HEK293T (cell line): Measurements from ENCODE around the gene UPK3B.
"Not testable (repeated sequence)": the region's sequence is repeated elsewhere in the genome, so short reads cannot be mapped to it uniquely, and the experiment has no call there.

Experiments used
- CTCF ChIA-PET: fragments of 350-600 bp; formaldehyde crosslinking; extraction: SDS; loops from one replicate; lab custom pipeline; 2021; ENCODE audit warnings: antibody characterized with exemption, inconsistent platforms; lab: Yijun Ruan, JAX
- POLR2A ChIA-PET: fragments of 350-600 bp; formaldehyde crosslinking; extraction: SDS; loops from one replicate; lab custom pipeline; 2020; ENCODE audit warnings: antibody characterized with exemption, inconsistent platforms; lab: Yijun Ruan, JAX
- DNase-seq: peaks from one replicate; pipeline ENCODE4 v3.0.0; 2012; ENCODE audit warnings: mixed read lengths; ENCODE audit errors: extremely low spot score
- ARNT ChIP-seq: fragments of 450-650 bp; IDR thresholded peaks from 2 replicates; pipeline ENCODE4 v1.6.1; 2017; ENCODE audit warnings: mild to moderate bottlenecking
- BHLHE40 ChIP-seq: fragments of 450-650 bp; IDR thresholded peaks from 2 replicates; pipeline ENCODE4 v1.6.1; 2016; ENCODE audit warnings: mild to moderate bottlenecking, moderate library complexity, borderline replicate concordance
- CTBP1 ChIP-seq: fragments of 450-650 bp; IDR thresholded peaks from 2 replicates; pipeline ENCODE4 v1.6.1; 2016; ENCODE audit warnings: borderline replicate concordance
- ELF4 ChIP-seq: fragments of 450-650 bp; IDR thresholded peaks from 2 replicates; pipeline ENCODE4 v1.6.1; 2017; ENCODE audit warnings: antibody characterized with exemption
- FOXA1 ChIP-seq: fragments of 450-650 bp; IDR thresholded peaks from 2 replicates; pipeline ENCODE4 v1.6.1; 2016; ENCODE audit warnings: mild to moderate bottlenecking
- FOXK2 ChIP-seq: fragments of 450-650 bp; IDR thresholded peaks from 2 replicates; pipeline ENCODE4 v1.6.1; 2016; ENCODE audit warnings: mild to moderate bottlenecking
- FOXM1 ChIP-seq: fragments of 450-650 bp; IDR thresholded peaks from 2 replicates; pipeline ENCODE4 v1.6.1; 2017; ENCODE audit warnings: mild to moderate bottlenecking, borderline replicate concordance
- HDGF ChIP-seq: fragments of 450-650 bp; IDR thresholded peaks from 2 replicates; pipeline ENCODE4 v1.6.1; 2017; ENCODE audit warnings: antibody characterized with exemption, borderline replicate concordance
- L3MBTL2 ChIP-seq: fragments of 450-650 bp; conservative IDR thresholded peaks from 2 replicates; pipeline ENCODE4 v1.6.1; 2016; ENCODE audit warnings: mild to moderate bottlenecking
- LEF1 ChIP-seq: fragments of 450-650 bp; IDR thresholded peaks from 2 replicates; pipeline ENCODE4 v1.6.1; 2017; ENCODE audit warnings: mild to moderate bottlenecking, borderline replicate concordance
- NFRKB ChIP-seq: fragments of 450-650 bp; IDR thresholded peaks from 2 replicates; pipeline ENCODE4 v1.6.1; 2016; ENCODE audit warnings: mild to moderate bottlenecking, moderate library complexity
- PKNOX1 ChIP-seq: fragments of 450-650 bp; IDR thresholded peaks from 2 replicates; pipeline ENCODE4 v1.6.1; 2016
- SP1 ChIP-seq: fragments of 450-650 bp; IDR thresholded peaks from 2 replicates; pipeline ENCODE4 v1.6.1; 2017
- SUZ12 ChIP-seq: fragments of 450-650 bp; IDR thresholded peaks from 2 replicates; pipeline ENCODE4 v1.6.1; 2016; ENCODE audit warnings: mild to moderate bottlenecking
- TARDBP ChIP-seq: fragments of 450-650 bp; IDR thresholded peaks from 2 replicates; pipeline ENCODE4 v1.6.1; 2016
- ZNF384 ChIP-seq: fragments of 450-650 bp; IDR thresholded peaks from 2 replicates; pipeline ENCODE4 v1.6.1; 2016

The UPK3B gene

GRCh38 chr7:76512941-76513816, 2.8 kb downstream of the UPK3B start:
- ChIA-PET CTCF (no interaction called here), POLR2A (no interaction called here)
- TF ChIP-seq ZNF384 (no peak), CTBP1 (no peak), SP1 (no peak), NFRKB (no peak), FOXA1 (no peak), HDGF (no peak)
- DNase-seq: peak; percentile 47

GRCh38 chr7:76513817-76514799, 3.8 kb downstream of the UPK3B start:
- CTCF ChIA-PET: no interaction called here
- peak; percentile 2 for DNase-seq
- POLR2A ChIA-PET: no interaction called here
- TF ChIP-seq ARNT: no peak
- TF ChIP-seq CTBP1: no peak
- TF ChIP-seq FOXK2: no peak

- CTCF ChIA-PET: no interaction called here
- POLR2A ChIA-PET: interaction anchor here (0.8 kb wide), 1 partner anchor 10 kb away, joined by 3 read pairs; no protein-coding TSS in a partner anchor
- TF ChIP-seq L3MBTL2: no peak
- TF ChIP-seq PKNOX1: no peak
- TF ChIP-seq FOXK2: no peak
- no peak for TF ChIP-seq CTBP1
- TF ChIP-seq BHLHE40: no peak
- no peak for TF ChIP-seq ZNF384
- TF ChIP-seq FOXM1: no peak
- TF ChIP-seq FOXA1: no peak
- TF ChIP-seq HDGF: no peak
- peak; percentile 2 for DNase-seq
Observed at GRCh38 chr7:76514926-76515771, 4.8 kb downstream of the UPK3B start.

GRCh38 chr7:76515999-76516443, 5.7 kb downstream of the UPK3B start:
- no peak for DNase-seq
- ChIA-PET CTCF (no interaction called here), POLR2A (no interaction called here)
- TF ChIP-seq SUZ12 (no peak), LEF1 (no peak), ZNF384 (no peak), HDGF (no peak), CTBP1 (no peak), ARNT (no peak), TARDBP (no peak), FOXK2 (no peak), NFRKB (no peak), PKNOX1 (no peak), SP1 (no peak), ELF4 (no peak), L3MBTL2 (no peak), FOXM1 (no peak), FOXA1 (no peak), BHLHE40 (no peak)

- POLR2A ChIA-PET, CTCF ChIA-PET, DNase-seq: not testable (repeated sequence)
Observed at GRCh38 chr7:76516932-76517331, 6.6 kb downstream of the UPK3B start.

GRCh38 chr7:76526183-76526582, 15.8 kb downstream of the UPK3B start:
- CTCF ChIA-PET, POLR2A ChIA-PET, DNase-seq: not testable (repeated sequence)

- POLR2A ChIA-PET, CTCF ChIA-PET, DNase-seq: not testable (repeated sequence)
Observed at GRCh38 chr7:76531643-76532042, 21.3 kb downstream of the UPK3B start.

GRCh38 chr7:76543197-76543596, 32.8 kb downstream of the UPK3B start, which contains the start of gene SPDYE16:
Gene SPDYE16, minus strand, starts transcription at chr7:76543297. Its CDS starts 1,838 bp downstream, at chr7:76541459.
- POLR2A ChIA-PET, DNase-seq, CTCF ChIA-PET: not testable (repeated sequence)
